HG03342 (cell line): ENCODE results near the gene TRPM3.

ENCODE experiments used
- ATAC-seq: cut with Tn5 transposase; IDR thresholded peaks from one replicate; pipeline ENCODE4 v1.9.1; 2021; ENCODE audit warnings: mild to moderate bottlenecking, moderate library complexity; ENCODE audit not compliant: unreplicated experiment

The TRPM3 gene

DNA sequence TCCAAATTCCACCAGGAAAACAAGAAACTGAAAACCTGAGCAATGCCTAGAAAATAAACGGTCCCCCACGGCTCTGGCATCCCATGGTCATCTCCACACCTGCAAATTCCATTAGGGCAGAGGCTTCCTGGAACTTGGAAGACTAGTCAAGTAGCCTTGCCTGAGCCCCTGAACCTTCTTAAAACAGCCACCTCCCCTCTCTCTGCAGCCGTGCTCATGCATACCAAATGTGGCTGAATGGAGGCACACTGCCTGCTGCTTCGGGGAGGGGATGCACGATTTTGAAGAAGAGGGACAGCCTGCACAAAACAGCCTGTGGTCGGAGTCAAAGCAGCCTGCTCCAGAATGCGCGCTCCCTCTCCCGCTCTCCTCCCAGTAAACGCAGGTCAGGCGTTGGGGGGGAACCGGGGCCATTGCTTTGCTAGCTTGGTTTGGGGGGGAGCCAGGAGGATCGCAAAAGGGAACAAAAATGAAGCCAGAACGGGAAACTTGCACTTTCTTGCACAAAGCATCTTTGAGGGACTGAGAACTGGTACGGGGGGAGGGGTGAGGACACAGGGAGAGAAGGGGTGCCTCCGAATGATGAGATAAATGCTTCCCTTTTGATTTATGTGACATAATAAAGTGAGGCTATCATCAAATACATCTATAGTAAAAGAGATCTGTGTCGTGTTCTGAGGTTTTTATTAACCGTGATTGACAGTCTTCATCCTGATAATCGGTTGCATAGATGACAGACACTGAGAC lies at the start of gene TRPM3:
TSS of gene TRPM3 (minus strand) at position 347 of the 747 bp plus-strand sequence. CDS start at position 80, 267 bp downstream.
- ATAC-seq, result no peak

DNA sequence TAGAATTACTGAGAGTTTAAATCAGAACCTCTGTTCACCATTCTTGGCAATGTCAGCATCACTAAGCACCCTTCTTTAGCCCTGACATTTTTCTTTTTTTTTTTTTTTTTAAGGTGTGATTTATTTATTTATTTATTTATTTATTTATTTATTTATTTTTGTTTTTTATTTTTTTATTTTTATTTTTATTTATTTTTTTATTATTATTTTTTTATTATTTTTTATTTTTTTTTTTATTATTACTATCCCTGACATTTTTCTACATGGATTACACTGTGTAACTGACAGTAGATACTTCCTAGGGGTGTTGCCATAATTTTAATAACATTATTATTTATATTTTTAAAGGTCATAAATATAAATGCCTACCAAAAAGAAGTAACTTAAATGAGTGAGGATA lies 47.0 kb upstream of the TRPM3 start:
- no peak for ATAC-seq

DNA sequence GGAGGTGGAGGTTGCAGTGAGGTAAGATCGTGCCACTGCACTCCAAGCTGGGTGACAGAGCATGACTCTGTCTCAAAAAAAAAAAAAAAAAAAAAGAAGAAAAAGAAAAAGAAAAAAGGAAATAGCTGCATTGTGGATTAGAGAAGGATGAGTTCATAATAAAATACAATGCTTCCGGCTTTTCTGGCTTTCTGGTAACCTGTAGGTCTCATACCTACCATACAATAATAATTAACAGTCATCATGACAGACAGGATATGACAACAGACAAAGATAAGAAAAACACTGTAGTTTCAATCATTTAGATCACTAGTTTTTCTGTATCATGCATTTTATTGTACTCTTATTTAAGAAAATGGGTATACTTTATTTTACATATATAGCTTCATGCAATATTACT lies 40.7 kb upstream of the TRPM3 start:
- no peak for ATAC-seq

DNA sequence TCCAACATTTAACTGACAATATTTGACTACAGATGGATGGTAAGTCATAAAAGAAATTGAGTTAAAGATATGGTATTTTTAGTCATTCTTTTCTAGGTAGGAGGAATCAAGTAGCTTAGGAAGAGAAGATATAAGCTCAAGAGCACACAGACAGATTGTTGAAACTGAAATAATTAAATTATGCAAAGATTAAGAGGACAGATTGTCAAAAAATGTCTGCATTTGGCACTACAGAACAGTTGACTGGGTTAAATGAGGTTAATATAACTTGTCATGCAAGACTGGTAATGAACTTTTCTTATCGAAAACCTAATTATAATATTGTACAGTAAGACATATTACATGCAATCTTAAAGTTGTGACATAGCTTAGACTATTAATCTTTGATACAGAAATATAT lies 36.3 kb upstream of the TRPM3 start:
- ATAC-seq, result no peak

DNA sequence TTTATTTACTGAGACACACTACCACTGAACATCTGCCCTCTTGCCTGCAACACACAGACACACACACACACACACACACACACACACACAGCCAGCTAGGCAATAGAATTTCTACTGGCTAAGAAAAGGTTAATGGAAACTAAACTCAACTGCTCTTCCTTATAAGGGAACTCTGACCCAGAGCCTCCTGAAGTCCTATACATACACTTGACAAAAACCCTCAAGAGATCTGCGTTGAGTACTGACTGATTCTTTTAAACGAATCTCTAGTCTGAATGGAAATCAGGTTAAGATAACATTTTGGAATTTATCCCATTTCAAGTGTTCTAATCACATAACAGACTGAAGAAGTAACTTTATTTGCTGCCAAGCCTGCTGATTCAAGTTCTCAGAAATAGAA lies 25.9 kb upstream of the TRPM3 start:
- no peak for ATAC-seq

DNA sequence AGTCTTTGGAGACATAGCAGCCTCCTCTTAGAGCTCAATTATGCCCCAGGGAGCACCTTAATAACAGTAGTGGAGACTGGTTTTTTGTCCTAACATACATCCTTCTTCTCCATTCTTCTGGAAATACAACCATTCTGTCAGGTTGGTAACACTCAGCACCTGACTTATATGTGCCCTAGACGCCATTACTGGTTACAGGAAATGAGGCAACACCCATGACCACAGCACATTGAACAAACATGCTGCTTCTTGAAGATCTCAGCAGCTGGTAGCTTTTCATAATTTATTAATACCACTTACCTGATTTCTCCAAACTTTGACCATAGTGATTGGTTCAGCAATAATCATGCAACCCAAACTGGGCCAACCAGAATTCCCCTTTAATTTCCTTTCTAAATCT lies 25.1 kb upstream of the TRPM3 start:
- ATAC-seq, result no peak

DNA sequence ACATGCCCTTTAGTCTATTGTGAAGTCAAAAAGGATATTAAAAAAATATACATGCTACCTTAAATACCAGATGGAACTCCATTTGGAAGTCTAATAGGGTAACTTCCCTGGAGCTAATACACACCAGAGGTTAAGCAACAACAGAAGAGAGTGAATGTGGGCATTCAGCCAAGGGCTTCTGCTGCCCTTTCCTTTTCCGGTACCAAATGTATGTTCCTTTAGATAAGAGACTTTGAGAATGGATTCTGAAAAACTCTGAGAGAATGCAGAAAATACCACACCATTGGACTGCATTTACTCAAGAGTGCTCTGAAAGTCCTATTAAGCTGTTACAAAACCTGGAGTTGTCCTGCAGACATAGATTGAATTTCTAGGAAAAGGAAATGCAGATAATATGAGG lies 23.8 kb upstream of the TRPM3 start:
- no peak for ATAC-seq

DNA sequence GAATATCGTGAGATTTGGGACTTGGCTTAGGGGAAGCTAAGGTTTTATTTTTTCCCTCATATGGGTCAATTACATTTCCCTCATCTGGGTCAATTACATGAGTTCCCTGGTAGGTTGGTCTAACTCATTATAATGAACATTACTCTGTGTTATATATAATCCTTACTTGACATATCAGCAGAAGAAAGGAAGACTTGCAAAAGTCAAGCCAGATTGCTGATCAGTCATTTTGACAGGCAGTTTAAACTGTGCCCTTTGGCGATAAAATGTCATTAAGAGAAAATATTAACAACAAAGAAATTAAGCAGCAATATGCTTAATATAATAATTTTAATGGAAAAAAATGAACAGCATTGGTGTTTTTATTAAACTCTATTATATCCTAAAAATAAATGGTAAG lies 23.1 kb upstream of the TRPM3 start:
- no peak for ATAC-seq

DNA sequence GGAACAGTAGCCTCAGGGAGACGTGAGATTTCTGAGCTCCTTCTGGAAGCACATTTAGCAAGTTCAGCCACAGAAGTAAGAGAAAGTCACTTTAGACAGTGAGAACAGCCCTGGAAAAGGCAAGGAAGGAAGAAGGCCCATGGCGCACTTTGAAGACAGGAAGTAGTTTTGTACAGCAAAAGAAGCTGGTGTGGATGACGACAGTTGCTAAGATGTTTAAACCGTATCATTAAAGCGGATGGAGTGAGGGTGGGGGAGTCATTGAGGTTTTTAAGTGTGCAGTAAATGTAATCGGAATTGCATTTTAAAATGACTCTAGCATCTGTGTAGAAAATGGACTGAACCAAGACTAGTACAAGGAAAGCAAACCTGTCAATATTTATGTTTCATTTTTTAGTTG lies 15.3 kb upstream of the TRPM3 start:
- no peak for ATAC-seq

DNA sequence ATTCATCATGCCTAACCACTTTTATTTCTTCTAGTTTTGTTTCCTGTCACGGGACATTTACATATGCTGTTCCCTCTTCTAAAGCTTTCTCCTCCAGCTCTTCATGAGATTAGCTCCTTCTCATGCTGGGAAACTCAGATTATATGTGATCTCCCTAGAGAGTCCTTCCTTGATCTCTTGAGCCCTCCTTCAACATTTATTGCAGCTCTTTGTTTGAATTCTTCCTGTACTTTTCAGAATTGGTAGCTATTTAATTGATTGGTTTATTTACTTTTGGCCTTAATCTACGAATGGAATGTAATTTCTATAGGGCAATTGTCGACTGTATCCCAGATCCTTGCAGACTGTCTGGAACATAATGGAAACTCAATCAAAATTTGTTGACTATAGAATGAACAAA lies 9.7 kb upstream of the TRPM3 start:
- ATAC-seq, result no peak

DNA sequence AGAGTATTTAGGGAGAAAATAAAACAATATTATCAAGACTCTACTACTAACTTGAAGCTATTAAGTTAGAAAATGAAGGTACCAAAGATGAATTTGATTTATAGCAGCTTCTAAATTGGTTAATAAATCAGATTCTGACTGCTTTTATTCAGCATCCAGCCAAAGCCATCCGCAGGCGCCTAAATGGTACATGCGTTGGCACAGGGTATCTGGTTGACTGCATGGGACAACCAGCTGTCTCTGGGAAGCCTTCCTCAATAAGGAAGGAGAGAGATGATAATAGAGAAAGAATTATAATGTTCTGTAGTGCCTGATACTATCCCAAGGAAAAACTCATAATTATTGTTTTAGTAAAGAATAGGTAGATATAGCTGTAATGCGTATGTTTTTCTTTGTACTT lies 9.1 kb upstream of the TRPM3 start:
- no peak for ATAC-seq

DNA sequence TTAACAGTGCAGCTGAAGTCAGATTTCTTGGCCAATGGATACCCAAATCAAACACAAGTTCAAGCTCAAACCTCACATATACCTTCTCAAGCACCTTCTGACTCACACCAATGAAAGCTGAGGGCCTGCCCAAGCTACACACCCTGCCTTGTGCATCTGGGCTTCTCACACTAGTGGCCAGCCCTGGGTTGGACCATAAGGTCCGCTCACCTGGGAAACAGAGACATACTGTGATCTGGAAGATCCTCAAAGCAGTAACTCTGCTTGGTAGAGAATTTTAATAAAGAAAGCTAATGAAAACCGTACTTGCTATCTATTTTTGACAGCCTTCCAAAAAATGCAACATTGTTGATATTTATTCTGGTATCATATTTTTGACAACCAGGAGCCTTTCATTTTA lies 7.4 kb upstream of the TRPM3 start:
- ATAC-seq, result no peak

DNA sequence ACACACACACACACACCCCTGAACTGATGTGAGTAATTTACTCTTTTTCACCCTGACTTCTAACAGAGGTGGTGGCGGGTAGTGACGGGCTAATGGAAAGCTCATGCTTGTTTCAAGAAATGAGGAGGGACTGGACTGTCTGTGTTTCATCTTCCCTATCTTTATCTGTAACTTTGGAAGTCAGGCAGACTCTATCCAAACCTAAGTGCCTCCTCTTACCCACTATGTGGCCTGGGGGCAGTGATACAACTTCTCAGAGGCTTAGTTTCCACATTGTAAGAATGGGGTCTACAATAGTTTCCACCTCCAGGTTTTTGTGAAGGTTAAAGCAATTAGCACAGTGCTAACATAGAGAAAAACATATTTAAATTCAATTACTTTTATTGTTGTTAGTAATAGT lies 5.9 kb upstream of the TRPM3 start:
- no peak for ATAC-seq

DNA sequence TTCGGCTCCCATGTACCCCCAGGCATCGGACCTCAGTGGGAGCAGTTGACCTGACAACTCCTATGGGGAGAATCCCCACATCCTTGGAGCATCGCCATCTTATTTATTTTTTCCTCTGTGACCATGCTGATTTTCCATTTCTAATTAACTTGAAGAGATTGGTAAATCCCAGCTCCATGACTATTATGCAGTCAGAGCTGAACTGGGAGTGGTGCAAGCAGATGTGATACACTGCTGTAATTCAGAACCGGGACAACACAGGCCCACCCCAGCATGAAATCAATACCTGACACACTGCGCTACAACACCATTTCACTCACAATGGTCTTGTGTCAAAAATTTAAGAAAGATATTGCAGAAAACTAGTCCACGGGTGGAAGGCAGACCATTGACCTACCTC lies 1.0 kb upstream of the TRPM3 start:
- ATAC-seq, result no peak

DNA sequence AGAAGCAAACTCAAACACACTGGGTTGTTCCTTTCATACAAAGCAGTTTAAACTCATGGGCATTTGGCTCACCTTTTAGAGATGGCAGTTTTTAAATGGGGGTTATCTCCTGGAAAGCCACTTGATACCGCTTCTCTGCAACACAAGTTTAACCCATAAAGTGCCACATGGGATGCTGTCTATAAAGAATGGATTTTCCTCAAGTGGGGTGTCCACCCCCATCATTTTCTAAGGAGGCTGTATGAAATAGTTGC lies 528 bp upstream of the TRPM3 start:
- ATAC-seq, result no peak

DNA sequence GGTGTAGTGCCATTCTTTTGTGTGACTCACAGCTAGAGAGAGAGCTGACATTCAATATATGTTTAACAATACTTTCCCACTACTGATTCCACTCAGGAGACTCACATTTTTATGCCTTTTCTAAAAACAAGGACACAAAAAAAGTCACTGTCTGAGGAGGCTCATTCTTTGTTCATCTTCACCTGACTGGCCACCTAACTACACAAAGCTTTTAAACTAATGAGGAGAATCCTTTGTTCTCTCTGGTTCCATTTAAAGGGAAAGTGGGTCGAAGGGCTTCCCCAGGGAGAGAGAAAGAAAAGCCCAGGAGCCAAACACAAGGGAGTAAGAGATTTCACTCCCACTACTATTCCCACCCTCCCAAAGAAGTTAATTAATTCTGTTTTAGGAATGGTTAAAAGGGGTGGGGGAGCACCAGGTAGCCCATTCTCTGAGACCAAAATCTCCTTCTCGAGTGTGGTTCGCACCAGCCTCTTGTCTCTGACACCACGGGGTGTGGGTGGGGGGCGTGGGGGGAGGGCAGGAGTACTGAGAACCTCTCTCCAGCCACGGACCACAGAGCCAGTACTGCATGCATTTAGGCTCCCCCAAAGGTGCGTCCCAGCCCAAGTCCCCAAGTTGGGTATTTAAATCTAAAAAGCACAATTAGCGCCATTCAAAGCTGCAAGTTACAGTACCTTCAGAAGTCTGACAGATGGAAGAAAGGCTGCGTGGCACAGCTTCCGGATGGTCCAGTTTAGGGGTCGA lies 747 bp downstream of the TRPM3 start:
- ATAC-seq, result no peak

DNA sequence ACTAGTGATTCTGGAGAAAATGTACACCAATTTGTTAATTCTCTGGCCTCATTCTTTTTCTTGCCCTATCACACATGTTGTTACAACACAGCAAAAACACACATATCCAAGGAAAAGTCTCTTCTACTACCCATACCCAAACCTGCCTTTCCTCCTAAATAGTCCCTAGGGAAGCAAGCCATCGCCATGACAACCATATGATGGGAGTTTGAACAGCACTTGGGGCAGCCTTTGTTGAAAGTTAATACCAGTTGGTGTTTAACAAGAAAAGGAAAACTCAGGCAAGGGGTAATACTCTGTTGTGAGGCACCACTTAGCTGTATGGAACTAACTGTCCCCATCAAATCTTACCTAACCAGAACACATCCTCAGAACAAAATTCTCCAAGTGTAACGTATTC lies 1.7 kb downstream of the TRPM3 start:
- ATAC-seq, result no peak

DNA sequence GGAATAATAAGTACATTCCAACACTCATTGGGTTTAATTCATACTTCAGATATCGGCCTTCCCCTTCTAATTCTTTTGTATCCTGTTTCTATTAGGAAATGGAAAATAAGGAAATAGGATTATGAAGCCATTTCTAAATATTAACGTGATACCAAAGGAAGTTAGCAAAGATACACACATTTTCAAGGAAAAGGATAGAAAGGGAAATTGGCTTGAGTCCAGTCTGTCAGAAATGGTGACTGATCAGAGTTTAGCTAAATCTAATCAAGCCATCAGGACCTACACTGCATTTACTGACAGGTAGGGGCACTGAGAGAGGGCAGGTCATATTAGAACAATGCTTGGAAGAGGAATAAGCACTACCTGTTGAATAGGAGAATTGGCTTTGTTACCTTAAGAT lies 3.1 kb downstream of the TRPM3 start:
- ATAC-seq, result no peak

DNA sequence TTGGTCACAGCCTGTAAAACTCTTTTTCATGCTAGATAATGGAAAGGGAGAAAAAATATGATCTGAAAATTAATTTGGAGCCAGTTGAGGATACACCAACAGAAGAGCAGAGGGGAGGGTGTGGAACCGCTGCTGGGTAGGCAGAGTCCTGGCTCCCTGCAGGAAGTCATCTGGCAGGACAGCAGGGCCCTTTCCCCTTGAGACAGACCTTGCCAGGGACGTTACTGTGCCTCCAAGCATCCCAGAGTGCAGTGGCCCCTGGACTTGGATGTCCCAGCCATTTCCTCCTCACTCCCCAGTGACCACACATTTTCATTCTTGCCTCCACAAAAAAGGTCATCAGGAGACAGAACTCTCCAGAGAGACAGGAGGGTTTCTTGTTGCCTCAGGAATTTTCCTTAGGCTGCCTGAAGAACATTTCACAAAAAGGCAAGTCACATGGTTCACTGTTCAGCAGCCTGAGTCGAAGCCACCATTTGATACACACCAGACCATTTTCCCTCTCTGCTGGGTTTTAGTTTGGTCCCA lies 5.9 kb downstream of the TRPM3 start:
- ATAC-seq, result no peak

DNA sequence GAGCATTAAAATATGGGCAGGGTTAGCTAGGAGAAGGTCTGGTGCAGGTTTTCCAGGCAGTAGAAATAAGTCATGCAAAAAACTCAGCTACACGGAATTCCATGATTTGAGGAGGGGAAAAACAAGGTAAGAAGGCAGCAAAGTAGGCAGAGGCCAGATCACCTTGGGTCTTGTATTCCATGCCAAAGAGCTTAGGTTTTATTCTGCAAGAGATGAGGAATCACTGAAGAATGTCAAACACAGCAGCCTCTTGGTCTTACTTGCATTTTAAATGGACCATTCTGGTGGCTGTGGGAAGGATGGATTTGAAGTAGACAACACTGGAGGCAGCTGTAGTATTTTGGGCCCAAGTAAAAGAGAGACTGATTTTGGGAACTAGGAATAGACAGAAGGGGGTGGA lies 8.6 kb downstream of the TRPM3 start:
- no peak for ATAC-seq

DNA sequence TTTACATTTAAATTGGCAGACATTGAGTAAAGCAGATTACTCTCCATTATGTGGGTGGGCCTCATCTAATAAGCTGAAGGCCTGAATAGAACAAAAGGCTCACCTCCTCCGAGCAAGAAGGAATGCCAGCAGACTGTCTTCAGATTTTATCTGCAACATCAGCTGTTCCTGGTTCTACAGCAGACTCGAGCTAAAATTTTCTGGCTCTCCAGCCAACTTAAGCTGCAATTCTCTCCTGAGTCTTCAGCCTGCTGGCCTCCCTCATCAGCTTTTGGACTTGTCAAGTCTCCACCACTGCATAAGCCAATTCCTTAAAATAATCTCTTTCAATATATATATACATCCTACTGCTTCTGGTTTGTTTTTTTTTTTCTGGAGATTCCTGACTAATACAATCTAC lies 12.5 kb downstream of the TRPM3 start:
- ATAC-seq, result no peak

DNA sequence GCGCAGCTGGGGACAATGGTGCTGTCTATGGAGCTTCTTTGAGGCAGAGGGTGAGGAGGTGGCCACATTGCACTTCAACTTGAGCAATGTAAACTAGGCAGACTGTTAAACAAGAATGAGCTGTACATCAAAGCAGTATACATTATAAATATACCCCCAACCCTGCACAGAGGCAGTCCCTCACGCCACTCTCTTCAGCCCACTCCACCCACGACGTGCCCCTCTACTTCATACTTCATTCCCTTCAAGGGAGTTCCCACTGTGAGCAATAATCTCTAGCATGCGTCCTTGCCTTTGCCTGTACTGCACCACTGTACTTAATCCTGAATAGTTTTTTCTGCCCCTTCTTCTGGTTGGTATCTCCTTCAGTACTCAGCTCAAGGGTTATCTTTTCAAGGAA lies 14.4 kb downstream of the TRPM3 start:
- ATAC-seq, result no peak

DNA sequence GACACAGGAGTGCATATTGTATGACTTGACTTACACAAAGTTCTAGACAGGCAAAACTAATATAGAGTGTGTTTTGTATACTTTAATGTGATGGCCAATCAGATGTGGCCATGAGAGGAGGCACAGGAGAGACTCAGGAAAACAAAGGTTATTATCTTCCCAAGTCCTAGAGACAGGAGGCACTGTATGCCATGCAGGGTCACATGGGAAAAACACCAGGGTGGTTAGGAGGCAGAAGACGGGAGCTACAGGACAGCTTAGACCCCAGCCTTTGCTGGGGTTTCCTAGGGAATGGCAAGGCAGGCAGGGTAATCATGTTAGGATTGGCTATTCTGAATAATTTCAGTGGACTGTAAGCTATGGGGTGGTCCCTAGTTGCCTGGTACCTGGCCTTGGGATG lies 16.2 kb downstream of the TRPM3 start:
- no peak for ATAC-seq
